ENCODE results near the gene MAP3K5.

Gene MAP3K5

DNA sequence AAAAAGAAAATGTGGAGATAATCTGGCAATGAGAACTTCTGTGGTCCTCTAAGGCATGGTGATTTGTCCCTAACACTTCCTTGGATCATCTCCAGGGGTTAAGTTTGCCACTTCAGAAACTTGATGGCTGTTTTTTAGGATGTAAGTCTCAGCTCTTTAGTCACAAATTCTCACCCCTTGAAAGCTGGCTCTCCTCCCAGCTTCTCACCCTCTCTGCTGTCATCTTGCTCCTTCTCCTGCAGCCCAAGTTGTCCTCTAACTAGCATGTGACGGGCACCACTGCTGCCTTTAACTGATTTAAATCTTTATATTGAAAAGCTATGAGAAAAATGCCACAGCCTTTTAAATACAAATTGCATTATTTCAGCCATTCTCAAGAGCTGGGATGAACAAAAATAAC is 107.8 kb downstream of the MAP3K5 start:
- DNase-seq (ENCODE audit: low spot score), result no peak

DNA sequence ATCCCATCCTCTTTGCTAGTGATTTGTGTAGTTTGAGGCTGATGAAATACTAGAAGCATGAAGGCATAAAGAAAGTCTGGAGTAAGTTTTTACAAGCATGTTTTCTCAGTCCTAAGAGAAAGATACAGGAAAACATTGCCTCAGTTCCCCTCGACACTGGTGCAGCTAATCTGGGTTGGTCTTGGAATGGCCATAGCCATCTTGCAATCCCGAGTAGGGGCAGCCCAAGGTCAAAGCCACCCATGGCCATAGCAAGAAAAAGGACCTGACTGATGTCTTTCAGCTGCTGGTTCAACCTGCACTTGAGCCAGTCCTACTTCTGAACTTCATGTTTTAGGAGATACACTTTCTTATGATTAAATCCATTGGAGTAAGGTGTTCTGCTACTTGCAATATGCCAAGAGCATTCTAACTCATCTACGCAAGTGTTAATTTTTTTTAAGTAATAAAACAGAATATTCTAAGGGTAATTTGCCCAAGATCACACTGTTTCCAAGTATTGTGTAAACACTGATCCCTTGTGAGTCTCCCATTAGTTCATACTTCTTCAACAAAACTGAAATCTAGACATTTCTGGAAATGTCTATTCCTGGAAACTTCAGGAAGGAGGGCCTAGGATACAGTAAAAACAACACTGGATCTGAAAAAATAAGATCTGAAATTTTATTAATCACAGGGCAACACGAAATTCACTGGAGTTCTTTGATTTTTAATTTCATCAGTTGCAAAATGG is 108.9 kb downstream of the MAP3K5 start:
- DNase-seq (ENCODE audit: low spot score), result no peak

DNA sequence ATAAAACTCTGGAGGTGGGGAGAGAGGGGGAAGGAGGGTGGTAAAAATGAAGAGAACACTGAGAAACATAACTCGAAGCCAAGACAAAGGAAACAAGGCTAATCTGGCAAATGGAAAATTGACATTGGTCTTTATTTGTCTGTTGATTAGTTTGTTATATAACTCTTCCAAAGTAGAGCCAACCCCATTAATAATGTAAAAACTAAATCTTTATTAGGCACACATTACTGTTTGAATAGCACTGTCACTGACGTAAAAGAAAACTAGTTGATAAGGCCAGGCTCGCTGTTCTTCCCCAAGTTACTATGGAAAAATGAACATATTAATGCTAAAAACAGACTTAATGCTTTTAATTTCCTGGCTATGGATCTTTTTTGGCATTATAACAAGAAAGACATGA is 110.0 kb downstream of the MAP3K5 start:
- DNase-seq (ENCODE audit: low spot score), result no peak

DNA sequence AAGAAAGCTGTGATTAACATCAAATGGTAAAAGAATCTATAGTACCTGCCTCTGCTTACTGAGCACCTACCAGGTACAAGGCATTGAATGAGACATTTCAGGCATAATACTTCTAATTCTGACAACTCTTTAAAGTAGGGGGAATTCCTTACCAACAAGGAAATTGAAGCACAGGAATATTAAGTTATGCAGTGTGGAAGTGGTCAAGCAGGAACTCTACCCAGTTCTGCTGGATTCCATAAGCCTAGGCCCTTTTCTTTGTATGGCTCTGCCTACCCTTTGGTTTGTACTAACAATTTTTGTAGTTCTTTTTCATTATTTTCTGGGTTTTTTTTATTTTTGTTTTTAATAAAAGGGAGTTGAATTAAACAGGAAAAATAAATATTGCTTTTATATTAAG is 114.5 kb downstream of the MAP3K5 start:
- no peak for DNase-seq (ENCODE audit: low spot score)

DNA sequence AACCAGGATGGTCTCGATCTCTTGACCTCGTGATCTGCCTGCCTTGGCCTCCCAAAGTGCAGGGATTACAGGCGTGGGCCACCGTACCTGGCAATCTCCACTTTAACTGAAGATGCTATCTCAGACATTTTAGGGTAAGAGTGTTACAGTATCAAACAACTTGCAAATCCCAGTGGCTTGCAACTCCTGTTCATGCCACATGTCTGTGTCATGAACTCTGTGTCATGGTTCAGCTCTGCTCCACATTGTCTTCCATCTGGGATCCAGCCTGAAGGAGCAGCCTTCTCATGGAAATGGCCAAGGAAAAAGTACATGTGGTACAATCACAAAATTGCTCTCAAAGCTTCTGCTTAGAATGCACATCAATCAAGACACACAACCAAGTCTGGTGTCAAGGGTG is 114.9 kb downstream of the MAP3K5 start:
- no peak for DNase-seq (ENCODE audit: low spot score)

DNA sequence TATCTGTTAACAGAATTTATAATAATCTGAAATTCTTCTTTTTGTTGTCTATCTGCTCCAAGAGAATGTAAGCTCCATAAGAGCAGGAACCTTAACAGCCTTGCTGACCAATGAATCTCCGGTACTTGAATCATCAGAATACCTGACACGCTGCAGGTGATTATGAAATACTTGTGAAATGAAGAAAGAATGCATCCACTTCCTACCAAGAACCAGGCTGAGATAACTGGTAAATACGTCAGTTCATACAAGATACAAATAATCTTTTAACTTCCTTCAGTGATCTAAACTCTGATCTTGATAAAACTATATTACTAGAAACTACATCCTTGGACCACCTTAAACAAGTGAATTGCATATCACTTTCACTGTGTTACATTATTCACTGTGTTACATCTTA is 116.2 kb downstream of the MAP3K5 start:
- DNase-seq (ENCODE audit: low spot score), result no peak

DNA sequence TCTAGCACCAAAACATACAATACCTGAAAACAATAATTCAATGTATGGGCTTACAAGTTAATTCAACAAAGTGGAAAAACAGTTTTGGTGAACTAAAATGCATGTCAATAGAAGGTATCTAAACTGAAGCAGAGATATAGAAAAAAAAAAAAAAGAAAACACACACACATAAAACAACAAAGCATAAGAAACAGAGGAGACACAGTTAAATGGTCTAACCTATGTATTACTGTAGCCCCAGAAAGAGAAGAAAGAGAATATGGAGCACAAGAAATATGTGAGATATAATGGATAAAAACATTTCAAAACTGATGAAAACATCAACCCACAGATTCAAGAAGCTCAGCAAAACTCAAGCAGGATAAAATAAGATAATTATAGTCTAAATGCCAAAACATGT is 118.7 kb downstream of the MAP3K5 start:
- no peak for DNase-seq (ENCODE audit: low spot score)

DNA sequence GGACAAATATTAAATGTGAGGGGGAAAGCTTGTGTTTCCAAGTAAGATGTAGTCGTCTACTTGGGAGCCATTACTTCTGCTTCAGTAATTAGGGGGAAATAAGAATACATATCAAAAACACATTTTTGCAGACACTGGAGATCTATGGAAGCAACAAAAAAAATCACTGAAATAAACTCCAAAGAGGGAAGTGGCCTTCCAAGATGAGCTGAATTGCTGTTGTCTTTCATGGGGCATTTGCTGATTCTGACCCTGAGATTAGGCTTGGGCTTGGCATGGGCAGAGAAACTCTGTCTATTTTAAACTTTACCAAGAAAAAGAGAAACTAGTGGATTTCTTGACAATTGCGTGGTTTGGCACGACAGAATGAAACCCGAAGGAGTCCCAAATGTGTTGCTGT is 120.1 kb downstream of the MAP3K5 start:
- DNase-seq (ENCODE audit: low spot score), result no peak

DNA sequence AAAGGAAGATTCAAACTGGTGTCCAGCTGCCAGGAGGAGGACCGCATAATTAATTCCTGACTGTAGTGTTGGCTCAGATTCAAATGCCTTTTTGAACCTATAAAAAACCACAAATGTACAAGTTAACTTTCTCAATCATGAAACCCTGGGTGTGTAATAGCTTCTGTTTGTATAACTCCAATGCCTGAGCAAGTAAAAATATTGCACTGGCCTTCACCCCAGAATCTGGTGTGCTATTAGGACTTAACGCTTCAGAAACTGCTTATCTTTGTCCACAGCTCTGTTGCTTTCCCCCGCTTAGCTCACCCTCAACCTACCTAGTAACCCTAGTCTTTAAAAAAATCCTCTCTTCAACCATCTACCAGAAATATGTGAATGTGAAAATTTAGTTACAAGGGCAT is 123.0 kb downstream of the MAP3K5 start:
- no peak for DNase-seq (ENCODE audit: low spot score)

DNA sequence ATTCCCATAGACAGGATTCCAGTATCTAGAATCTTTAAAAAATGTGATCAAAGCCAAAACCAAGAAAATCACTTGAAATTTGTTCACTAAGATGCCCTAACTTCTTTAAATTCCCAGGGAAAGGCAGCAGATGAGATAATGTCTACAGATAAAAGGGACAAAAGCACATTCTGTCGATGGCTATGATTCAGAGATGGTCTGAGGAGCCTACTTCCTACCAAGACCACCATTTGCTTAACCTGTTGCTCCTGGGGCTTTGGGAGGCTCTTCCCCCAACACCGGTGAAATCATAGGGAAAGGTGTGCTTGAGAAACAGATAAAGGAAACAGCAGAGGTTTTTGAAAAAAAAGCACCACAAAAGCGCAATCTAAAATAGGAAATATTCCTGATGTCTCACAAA is 123.7 kb downstream of the MAP3K5 start:
- no peak for DNase-seq (ENCODE audit: low spot score)

DNA sequence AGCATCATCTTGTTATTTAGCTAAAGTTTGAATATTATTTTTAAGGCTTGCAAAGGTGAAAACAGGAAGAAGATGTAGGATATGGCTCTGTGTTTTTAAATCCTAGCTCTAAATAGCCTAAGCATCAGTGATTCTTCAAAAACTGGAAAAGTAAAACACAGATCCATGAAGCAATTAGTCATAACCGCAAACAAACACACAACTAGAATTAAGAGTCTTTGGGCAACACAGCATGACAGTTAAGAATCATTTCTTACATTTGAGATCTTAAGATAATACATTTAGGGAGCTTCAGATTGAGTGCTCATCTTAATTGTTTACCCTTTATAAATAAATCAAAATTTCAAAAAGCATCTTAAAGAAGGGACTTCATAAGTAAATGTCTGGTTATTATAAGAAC is 126.2 kb downstream of the MAP3K5 start:
- no peak for DNase-seq (ENCODE audit: low spot score)

DNA sequence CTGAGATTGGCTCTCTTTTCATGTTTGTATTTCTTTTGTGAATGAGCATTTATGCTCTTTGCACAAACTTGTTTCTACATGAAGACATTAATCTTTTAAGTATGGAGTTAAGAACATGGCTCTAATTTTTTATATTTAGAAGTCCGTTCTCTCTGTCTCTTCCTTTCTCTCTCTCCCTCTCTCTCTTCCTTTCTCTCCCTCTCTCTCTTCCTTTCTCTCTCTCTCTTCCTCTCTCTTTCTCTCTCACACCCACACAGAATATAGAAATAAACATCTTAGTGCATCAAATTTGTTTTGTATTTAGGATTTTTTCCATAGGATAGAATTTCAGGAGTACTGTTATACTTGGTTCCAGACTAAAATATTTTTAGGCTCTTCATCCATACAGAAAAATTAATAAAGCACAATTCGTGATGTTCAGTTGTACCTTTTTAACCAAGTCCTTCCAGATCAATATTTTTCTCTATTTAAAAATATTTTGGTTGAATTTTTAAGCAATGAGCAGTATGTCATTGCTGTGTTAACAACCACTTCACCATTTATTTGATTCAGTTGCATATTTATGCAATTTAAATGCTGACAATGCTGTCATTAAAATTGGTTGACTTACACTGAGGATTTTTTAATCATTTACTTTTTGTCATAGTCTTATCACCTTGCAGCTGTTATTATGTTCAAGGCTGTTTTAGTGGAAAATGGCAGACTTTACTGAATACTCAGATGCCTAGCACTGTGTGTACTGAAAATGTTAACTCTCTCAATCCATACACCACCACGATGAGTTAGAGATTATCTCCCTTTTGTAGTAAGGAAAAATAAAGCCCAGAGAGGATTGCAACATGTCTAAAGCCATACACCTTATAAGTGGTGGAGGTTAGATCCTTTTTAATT is 129.7 kb downstream of the MAP3K5 start:
- DNase-seq (ENCODE audit: low spot score), result no peak

DNA sequence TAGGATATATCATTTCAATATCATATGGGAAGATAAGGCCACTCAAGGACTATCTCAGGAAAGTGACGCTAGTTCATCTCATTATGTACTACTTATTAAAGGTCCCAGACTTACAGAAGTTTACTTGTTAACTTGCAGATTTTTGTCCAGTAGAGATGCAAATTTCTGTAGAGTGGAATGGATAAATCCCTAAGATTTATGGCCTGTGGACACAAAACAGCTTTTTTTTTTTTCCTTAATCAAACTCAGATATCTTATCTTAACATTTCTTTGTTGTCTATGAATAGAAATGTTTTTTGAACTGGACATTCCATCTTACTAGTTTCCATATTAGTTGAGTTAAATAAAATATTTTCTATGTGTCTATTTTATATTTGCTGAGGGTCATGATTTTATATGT is 131.6 kb downstream of the MAP3K5 start:
- DNase-seq (ENCODE audit: low spot score), result no peak

DNA sequence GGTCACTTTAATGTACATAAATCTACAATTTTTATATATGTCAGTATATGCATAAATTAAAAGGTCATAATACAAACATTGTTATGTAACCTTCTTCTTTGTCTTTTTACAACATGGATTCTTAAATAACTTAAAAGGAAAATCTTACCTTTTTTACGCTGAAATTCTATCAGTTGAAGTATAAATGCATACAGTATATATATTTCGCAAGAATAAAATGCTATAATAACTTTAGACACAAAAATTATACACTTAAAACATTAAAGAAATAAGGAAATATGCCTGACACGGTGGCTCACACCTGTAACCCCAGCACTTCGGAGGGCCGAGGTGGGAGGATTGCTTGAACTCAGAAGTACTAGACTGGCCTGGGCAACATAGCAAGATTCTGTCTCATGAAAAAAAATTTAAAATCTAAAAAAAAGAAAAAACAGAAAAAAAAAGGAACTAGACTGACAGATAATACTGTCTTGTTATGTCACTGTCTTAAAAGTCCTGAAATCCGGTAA is 132.2 kb downstream of the MAP3K5 start:
- no peak for DNase-seq (ENCODE audit: low spot score)

DNA sequence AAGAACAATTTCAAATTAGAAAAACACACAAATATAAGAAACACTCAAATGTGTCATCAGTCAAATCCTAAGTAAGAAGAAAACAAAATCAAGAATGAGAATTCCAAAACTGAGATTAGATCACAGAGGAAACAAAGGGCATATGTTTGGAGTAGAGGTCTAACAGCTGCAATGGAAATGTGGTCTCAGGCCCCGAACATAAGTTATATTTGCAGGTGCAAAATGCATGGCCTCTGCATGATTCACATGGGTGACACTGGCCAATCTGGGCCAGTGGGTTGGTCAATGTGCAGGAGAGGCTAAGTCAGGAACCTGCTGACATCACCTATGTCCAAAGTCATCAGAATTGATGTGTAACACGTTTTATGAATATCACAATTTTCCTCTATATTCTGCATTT is 133.6 kb downstream of the MAP3K5 start:
- DNase-seq (ENCODE audit: low spot score), result no peak

DNA sequence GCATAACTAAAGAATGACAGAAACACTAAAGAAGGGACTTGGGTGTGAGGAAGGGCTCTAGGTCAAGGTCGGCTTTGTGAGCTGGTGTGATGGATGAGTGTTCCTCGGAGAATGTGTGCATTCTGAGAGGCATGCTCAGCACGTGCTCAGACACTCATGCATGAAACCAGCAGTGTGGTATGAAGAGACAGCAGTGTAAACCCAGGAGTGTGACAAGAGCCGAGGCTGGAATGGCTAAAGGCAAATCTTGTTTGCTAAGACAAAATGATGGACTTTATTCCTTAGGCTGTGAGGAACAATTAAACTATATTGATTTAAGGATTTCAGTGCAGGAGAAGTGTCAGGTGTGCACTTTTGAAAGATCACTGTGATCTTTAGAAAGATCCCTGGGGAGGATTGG is 134.6 kb downstream of the MAP3K5 start:
- no peak for DNase-seq (ENCODE audit: low spot score)

DNA sequence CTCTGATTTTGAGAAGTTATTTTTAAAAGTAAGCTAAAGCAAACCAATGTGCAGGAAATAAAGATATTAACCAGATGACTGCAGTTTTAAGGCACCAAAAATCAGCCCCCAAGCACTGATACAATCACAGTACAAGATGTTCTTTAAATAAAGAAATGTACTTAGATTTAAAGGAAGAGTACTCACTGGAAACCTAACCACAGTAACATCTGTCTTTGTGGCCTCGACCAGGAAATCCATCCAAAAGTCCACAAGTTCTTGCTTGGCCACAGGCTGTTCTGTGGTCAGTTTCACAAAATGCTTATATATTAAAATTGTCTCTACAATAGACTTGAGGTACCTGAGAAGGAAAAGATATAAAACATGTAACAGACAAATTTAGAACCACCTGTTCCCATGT is 136.2 kb downstream of the MAP3K5 start:
- DNase-seq (ENCODE audit: low spot score), result no peak

DNA sequence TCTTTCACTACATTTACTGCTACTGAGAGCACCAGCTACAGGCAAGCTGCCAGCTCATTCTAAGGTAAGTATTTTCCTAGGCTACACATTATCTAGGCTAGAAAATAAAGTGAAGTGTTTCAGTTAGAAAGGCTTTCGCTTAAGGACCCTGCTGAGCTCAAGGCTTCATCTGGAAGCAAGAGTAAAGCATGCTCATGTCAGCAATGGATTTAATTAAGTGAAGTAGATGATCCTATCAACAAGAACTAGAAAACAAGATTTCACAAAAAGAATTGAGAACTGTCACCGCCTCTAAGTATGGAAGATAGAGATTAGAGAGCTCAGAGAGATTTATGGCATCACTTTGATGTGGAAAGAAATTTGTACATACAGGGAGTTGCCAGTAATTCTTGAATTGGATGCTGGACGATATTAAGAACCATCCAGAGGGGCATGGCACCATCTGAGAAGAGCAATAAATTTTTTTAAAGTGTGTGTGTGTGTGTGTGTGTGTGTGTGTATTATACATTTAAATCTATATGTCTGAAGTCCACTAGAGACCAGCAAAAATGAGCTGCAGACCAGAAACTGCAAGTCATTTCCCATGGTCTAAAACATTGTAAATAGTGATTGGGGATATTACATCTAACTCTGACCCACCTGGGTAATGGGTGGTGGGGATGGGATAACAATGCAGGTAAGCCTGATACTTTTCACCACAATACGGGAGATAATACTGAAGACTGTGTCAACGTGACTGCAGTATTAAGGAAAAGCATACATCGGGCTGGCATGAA is 136.8 kb downstream of the MAP3K5 start:
- DNase-seq (ENCODE audit: low spot score), result no peak

DNA sequence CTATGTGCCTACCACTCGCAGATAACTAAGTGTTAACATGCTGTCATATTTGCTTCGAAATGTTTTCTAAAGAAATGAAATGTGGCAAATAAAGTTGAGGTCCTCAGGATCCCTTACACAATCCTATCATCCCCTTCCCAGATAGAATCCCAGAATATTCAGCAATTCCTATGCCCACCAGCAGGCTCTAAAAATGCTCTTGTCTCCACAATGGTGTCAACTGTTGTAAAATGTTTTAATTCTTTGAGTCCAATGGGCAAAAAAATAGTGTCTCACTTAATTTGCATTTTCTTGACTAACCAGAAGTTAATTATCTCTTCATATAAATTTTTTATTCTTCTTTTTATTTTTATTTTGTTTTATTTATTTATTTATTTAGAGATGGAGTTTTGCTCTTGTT is 138.2 kb downstream of the MAP3K5 start:
- no peak for DNase-seq (ENCODE audit: low spot score)

DNA sequence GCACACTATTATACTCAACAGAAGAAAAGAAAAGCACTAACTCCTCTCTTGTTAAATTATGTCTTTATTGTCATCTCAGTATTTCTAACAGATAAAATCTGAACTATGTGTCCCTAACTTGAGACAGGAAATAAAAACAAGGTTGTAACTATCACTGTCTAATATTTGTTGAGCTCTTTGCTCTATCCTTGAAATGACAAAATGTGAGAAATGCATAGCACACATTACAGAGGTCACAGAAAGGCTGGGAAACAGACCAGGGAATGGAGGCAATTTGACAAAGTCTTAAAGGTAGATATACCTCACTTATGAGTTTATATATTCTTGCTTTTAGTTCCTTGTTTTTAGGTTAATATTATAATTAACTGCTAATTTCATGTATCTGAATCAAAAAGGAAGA is 139.6 kb downstream of the MAP3K5 start:
- DNase-seq (ENCODE audit: low spot score), result no peak

DNA sequence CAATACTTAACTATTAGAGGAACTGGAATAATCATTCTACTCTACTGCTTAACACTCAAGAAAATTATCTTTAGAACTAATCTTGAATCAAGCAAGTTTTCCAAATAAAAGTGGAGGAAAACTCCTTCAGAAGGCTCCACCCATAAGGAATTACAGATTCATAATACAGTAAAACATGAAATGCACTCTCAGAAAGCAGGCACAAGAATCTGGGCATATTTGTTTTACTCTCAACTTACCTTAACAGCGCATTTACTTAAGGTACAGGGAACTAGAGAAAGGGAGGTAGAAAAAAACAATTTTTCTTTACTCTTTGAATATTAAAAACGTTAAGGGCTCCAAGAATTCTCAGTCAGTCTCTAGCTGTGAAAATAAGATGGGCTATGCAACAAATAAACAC is 140.3 kb downstream of the MAP3K5 start:
- DNase-seq (ENCODE audit: low spot score), result no peak

DNA sequence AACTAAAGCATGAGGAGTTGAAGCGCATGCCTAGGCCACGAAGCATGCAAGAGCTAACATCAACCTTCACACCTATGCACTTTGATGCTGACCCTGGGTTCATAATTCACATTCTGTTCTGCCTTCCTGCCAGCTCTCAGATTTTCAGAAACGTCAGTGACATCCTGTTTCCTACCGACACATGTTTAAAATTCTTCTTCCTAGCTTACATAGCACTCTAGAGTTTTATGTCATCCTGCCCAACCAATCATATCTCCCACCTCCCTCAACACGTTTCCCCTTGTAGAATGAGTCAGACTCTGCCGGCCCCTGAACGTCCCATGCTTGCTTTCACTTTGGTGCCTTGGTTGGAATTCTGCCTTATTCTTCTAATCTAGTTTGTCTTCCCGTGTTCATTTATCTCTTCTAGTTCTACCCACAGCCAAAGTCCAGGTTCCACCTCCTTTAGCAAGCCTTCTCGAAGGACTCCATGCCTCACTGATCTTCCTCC is 144.9 kb downstream of the MAP3K5 start:
- no peak for DNase-seq (ENCODE audit: low spot score)
